Measurements from ENCODE around the gene EFEMP1. TPM values are rescaled to one million over a fixed set of nuclear protein-coding genes. Genes with fewer than 3 reads are reported as not detected.
"Not testable (repeated sequence)": the region's sequence is repeated elsewhere in the genome, so short reads cannot be mapped to it uniquely, and the experiment has no call there.

Gene EFEMP1
- total RNA-seq, 1 donor from 2014 or later = 75.8 TPM

DNA sequence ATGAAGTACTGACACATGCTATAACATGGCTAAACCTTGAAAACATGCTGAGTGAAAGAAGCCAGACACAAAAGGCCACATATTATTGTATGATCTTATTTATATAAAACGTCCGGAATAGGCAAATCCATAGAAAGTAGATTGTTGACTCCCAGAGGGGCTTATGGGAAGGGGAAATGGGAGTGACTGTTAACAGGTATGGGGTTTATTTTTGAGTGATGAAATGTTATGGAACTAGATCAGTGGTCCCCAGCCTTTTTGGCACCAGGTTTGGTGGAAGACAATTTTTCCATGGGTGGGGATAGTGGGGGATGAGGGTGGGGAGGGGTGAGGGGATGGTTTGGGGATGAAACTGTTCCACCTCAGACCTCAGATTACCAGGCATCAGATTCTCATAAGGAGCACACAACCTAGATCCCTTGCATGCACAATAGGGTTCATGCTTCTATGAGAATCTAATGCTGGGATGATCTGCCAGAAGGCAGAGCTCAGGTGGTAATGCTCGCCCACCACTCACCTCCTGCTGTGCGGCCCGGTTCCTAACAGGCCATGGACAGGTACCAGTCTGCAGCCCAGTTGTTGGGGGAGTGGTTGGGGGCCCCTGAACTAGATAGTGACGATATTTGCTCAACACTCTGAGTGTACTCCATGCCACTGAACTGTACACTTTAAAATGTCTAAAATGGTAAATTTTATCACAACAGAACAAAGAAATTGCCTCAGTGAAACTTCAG, 59.1 kb downstream of the EFEMP1 start:
- no peak for DNase-seq

DNA sequence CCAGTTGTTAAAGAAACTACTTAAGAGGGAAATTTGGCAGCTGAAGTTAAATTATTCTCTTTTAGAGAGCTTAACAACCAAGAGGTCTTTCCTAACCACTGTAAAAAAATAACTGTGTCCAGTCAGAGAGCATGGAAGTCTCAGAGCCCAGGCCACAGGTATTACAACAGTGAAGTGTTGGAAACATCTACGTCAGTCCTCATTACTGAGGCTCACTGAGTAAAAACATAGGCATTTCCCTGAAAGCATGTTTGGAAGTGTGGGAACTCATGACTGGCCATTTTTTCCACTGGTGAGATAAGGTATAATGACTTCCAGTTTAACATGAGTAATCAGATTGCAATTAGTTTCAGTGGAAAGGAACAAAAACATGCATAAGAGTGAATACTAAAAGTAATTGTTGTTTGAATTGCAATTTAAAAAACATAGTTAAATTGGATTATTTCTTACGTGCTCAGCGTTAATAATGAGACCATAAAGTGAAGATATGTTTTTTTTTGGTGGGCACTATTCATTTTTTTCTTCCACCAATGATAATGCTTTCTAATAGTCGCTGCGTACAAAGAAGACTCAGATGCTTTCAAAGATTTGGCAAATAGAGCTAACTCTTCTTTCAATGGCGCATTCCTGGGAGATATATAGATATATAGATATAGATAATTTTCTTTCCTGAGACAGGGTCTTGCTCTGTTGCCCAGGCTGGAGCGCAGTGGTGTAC, 60.8 kb downstream of the EFEMP1 start:
- peak; percentile 26 for DNase-seq

DNA sequence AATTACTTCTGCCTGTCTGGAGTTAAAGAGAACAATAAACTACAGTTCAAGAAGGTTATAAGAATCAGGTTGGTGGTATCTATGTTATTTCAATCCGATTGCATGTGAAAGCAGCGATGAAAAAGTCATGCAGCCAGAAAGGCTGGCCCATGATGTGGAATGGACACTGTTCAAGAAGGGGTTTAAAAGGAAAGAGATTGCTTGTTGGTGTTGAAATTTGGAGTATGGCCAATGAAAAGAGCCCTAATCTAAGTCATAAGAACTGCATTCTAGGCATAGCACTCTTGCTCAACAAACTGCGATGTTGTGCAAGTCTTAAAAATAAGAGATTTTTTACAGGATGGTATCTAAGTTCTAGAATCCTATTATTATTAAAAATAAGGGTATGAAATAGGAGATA, 61.3 kb downstream of the EFEMP1 start:
- DNase-seq = no peak

DNA sequence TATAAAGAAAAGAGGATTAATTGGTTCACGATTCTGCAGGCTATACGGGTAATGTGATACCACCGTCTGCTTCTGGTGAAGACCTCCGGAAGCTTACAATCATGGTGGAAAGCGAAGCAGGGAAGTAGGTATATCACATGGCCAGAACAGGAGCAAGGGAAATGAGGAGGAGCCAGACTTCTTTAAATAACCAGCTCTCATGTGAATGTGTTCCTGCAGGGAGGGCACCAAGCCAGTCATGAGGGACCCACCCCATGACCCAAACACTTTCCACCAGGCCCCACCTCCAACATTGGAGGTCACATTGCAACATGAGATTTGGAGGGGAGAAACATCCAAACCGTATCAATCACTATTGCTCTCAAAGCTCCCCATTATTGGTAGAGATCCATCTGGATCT, 61.8 kb downstream of the EFEMP1 start:
- no peak for DNase-seq

DNA sequence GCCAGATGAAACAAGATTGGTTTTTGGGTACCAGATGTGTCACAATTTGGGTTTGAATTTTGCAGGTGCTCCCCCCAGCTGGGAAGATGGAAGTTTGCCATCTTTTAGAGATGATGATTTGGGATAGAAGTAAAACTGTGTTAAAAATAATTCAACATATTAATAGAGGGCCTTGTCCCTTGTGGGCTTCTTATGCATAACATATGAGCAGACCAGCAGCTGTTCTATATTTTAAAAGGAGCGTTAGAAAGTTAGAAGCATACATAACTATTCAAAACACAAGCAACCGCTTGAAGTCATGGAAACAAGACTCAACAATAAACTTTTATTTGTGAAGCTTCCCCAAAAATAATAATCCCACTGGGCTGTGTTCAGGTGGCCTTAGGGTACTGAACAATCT, 62.8 kb downstream of the EFEMP1 start:
- peak; percentile 68 for DNase-seq

GRCh38 chr2:55859875-55860274, 63.7 kb downstream of the EFEMP1 start:
- DNase-seq = no peak

DNA sequence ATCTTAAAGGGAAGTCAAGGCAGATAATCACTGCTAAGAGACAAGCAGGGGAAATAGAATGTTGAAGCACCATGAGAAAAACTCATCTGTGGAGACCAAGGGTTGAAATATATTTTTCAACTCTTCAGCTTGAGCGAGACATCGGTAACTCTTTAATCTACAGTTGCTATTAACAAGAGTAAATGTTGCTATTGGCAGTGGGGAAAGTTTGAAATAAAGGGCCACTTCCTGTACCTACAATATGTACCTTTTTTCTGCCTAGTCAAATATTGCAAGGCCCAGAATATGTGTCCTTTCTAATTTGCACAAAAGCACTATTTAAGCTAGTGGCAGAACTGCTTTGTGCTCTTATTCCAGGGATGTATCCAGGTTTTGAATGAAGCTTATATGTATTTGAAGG, 65.8 kb downstream of the EFEMP1 start:
- no peak for DNase-seq

- no peak for DNase-seq
These were observed 66.6 kb downstream of the EFEMP1 start for GRCh38 chr2:55856936-55857335.

DNA sequence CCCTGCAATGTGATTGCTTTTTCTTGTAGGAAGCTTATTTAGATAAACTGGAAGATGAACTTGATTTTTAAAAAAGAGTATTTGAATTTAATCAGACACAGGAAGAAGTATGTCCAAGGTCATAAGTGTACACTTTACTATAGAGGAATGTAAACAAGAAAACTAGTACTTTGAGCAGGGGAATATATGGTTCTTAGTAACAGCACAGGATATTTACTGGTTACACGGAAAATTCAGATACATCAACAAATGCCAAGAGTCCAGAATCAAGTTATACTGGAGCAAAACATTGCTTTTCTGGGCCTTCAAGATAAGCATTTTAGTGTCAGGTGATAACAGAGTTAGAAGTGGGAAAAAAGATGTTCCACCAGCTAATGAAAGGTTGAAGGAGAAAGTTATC, 75.5 kb downstream of the EFEMP1 start:
- no peak for DNase-seq

- no peak for DNase-seq
These were observed 77.2 kb downstream of the EFEMP1 start for GRCh38 chr2:55846426-55846825.

GRCh38 chr2:55844986-55845385, 78.6 kb downstream of the EFEMP1 start:
- no peak for DNase-seq

GRCh38 chr2:55843994-55844345, 79.6 kb downstream of the EFEMP1 start:
- no peak for DNase-seq

GRCh38 chr2:55843096-55843993, 80.2 kb downstream of the EFEMP1 start:
- DNase-seq = peak; percentile 12

DNA sequence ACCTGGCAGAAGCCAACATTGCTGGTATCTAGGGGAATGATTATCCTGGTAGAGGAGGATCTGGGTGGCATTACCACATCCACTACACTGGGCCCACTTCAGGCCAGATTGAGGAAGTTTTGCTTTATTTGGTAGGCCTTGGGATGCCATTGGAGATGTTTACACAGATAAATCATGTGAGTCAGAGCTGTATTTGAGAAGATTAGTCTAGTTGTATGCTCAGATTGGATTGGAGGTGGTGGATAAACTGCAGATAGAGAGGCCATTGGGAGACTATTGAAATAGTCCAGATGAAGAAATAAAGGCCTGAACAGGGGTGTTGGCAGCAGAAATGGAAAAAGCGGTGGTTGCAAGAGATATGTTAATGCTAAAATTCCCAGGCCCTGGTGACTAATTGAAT, 81.5 kb downstream of the EFEMP1 start:
- DNase-seq = no peak

- DNase-seq = no peak
These were observed 83.1 kb downstream of the EFEMP1 start for GRCh38 chr2:55840460-55840859.

- peak; percentile 73 for DNase-seq
These were observed 84.3 kb downstream of the EFEMP1 start for GRCh38 chr2:55839182-55839819.

DNA sequence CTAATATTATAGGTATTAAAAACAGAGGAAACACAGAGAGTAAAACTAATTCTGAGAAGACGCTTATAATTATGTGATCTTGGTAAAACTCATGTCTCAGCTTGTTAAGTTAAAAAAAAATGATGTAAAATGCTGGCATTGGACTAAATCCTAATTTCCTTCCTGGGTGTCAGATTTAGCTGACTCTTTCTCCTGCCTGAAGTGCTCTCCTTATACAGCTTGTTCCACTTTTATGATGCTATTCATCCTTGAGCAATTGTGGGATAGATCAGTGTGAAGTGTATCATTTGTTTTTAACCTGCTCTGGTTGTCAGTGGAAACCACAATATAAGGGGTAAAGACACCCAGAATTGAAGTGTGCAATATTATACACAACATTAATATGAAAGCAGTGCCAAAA, 84.9 kb downstream of the EFEMP1 start:
- no peak for DNase-seq

GRCh38 chr2:55838117-55838516, 85.5 kb downstream of the EFEMP1 start:
- not testable (repeated sequence) for DNase-seq

DNA sequence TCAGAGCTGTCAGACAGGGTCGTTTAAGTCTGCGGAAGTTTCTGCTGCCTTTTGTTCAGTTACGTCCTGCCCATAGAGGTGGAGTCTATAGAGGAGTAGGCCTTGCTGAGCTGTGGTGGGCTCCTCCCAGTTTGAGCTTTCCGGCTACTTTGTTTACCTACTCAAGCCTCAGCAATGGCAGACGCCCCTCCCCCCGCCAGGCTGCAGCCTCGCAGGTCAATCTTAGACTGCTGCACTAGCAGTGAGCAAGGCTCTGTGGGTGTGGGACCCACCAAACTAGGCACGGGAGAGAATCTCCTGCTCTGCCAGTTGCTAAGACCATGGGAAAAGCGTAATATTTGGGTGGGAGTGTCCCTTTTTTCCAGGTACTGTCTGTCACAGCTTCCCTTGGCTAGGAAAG, 86.5 kb downstream of the EFEMP1 start:
- DNase-seq = no peak

DNA sequence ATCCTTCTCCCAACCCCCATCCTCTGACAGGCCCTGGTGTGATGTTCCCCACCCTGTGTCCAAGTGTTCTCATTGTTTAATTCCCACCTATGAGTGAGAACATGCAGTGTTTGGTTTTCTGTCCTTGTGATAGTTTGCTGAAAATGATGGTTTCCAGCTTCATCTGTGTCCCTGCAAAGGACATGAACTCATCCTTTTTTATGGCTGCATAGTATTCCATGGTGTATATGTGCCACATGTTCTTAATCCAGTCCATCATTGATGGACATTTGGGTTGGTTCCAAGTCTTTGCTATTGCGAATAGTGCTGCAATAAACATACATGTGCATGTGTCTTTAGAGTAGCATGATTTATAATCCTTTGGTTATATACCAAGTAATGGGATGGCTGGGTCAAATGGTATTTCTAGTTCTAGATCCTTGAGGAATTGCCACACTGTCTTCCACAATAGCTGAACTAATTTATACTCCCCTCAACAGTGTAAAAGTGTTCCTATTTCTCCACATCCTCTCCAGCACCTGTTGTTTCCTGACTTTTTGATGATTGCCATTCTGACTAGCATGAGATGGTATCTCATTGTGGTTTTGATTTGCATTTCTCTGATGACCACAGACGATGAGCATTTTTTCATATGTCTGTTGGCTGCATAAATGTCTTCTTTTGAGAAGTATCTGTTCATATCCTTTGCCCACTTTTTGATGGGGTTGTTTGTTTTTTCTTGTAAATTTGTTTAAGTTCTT, 91.7 kb downstream of the EFEMP1 start:
- not testable (repeated sequence) for DNase-seq

DNA sequence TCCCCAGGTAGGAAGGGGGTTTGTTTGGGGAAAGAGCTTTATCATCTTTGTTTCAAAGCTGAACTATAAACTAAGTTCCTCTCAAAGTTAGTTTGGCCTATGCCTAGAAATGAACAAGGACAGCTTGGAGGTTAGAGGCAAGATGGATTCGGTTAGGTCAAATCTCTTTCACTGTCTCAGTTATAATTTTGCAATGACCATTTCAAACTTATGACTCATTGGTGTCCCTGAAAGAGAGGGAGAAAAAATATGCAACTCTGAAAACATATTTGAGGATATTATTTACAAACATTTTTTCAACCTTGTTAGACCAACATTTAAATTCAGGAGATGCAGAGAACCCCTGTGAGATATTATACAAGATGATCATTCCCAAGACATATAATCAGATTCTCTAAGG, 95.7 kb downstream of the EFEMP1 start:
- DNase-seq = no peak

- not testable (repeated sequence) for DNase-seq
These were observed 96.2 kb downstream of the EFEMP1 start for GRCh38 chr2:55827428-55827827.
